T-cell (primary cell): ENCODE results near the gene RTN4RL1. TPM values are rescaled to one million over a fixed set of nuclear protein-coding genes. Genes with fewer than 3 reads are reported as not detected.

Experiments used
- ATAC-seq, 4 experiments: fragments of 200-7000 bp in 3 of 4; fragments of 150-1000 bp in 1 of 4; cut with Tn5 transposase; replicated peaks in 1 of 4; 1 replicate in 3 of 4; 2 replicates in 1 of 4; pipeline ENCODE4 v1.10.0; 2021; ENCODE audit warnings: moderate library complexity in 3 of 4, mild to moderate bottlenecking in 2 of 4, moderate number of reproducible peaks in 1 of 4
- CTCF ChIA-PET, 2 donors: fragments of 300-600 bp; sonication (Branson Sonifier 250); formaldehyde crosslinking; loops; one replicate each; lab custom pipeline; 2022; ENCODE audit warnings: antibody characterized with exemption in 2 of 2; lab: Charles Lee
- POLR2A ChIA-PET, 2 donors: fragments of 300-600 bp; sonication (Branson Sonifier 250); formaldehyde crosslinking; loops; one replicate each; lab custom pipeline; 2022; ENCODE audit warnings: antibody characterized with exemption in 2 of 2; lab: Charles Lee
- DNase-seq, 35 experiments: peaks; one replicate each; pipeline versions ENCODE4 v3.0.0 to v3.0.0-alpha.2; 2013 to 2023
- H3K27ac ChIP-seq: one replicate; pipeline ENCODE4 v1.5.1; 2013; ENCODE audit warnings: low read length
- H3K27me3 ChIP-seq, 2 experiments: replicated peaks in 1 of 2; 1 replicate in 1 of 2; 2 replicates in 1 of 2; pipeline versions ENCODE4 v1.6.1 to v1.7.0; 2013; ENCODE audit warnings: low read length in 1 of 2, mixed read lengths in 1 of 2; ENCODE audit not compliant: control insufficient read depth in 2 of 2, insufficient read depth in 2 of 2; ENCODE audit errors: extremely low read depth in 1 of 2
- H3K36me3 ChIP-seq, 2 donors: 1 replicate in 1 of 2; 2 replicates in 1 of 2; pipeline versions ENCODE4 v1.6.1 to v1.7.0; 2013; ENCODE audit warnings: low read length in 1 of 2; ENCODE audit not compliant: control insufficient read depth in 2 of 2, insufficient read depth in 1 of 2; ENCODE audit errors: extremely low read depth in 1 of 2
- H3K4me1 ChIP-seq, 2 experiments: 1 replicate in 1 of 2; 2 replicates in 1 of 2; pipeline versions ENCODE4 v1.6.1 to v1.7.0; 2013; ENCODE audit warnings: low read length in 2 of 2, mixed read lengths in 1 of 2; ENCODE audit not compliant: insufficient read depth in 2 of 2, control insufficient read depth in 1 of 2; ENCODE audit errors: extremely low read depth in 1 of 2
- H3K4me3 ChIP-seq, 2 donors: 1 replicate in 1 of 2; 2 replicates in 1 of 2; pipeline versions ENCODE4 v1.5.1 to v1.7.0; 2013; ENCODE audit warnings: mild to moderate bottlenecking in 2 of 2, low read length in 1 of 2, moderate library complexity in 1 of 2; ENCODE audit not compliant: control insufficient read depth in 1 of 2; ENCODE audit errors: extremely low read depth in 1 of 2
- H3K9me3 ChIP-seq: 2 replicates; pipeline ENCODE4 v1.7.0; 2013
- H3K27ac Mint-ChIP-seq, 2 donors: one replicate each; pipeline ENCODE4 v1.8.0; 2020 to 2021; ENCODE audit warnings: mild to moderate bottlenecking in 2 of 2, mixed read lengths in 2 of 2
- H3K27me3 Mint-ChIP-seq, 2 donors: one replicate each; pipeline ENCODE4 v1.8.0; 2021 to 2022; ENCODE audit warnings: mixed read lengths in 2 of 2
- H3K36me3 Mint-ChIP-seq: one replicate; pipeline ENCODE4 v1.8.0; 2021; ENCODE audit warnings: mixed read lengths
- H3K4me1 Mint-ChIP-seq, 3 donors: one replicate each; pipeline ENCODE4 v1.8.0; 2020 to 2022; ENCODE audit warnings: mixed read lengths in 3 of 3, mild to moderate bottlenecking in 1 of 3
- H3K4me3 Mint-ChIP-seq, 3 donors: one replicate each; pipeline ENCODE4 v1.8.0; 2020 to 2022; ENCODE audit warnings: mild to moderate bottlenecking in 3 of 3, mixed read lengths in 3 of 3, moderate library complexity in 3 of 3
- H3K9me3 Mint-ChIP-seq, 3 donors: one replicate each; pipeline ENCODE4 v1.8.0; 2020 to 2022; ENCODE audit warnings: mixed read lengths in 3 of 3
- WGBS: methylation state at CpG from one replicate; pipeline ENCODE4 v1.1.5; 2013; ENCODE audit warnings: missing lambda C conversion rate; ENCODE audit not compliant: insufficient coverage; 5-methylcytosine and 5-hydroxymethylcytosine counted together
- total RNA-seq, 35 experiments: library from RNA in 6 of 35; stranded (reverse) in 6 of 35; fragments of 120-200 nt in 1 of 35; gene quantifications; one replicate each; pipeline versions ENCODE4 v1.2.1 to v1.2.4 and lab custom pipeline; 2013 to 2026

Gene RTN4RL1
- total RNA-seq, 5 donors from 2014 or later (not counting 1 experiment from before 2014, with no cell fraction given), result 0.43 to 1.1 (median 0.63) TPM

GRCh38 chr17:2057175-2057759 lies 32.1 kb upstream of the RTN4RL1 start:
- H3K4me3 Mint-ChIP-seq, result no peak overlapping the region
- CTCF ChIA-PET, result interaction anchor here (0.6 to 5.1 kb wide), 3 partner anchors 12 to 239 kb away, joined by 3 to 58 read pairs (median 9); no protein-coding TSS in a partner anchor
- peaks cover 14 to 48% of the 10 kb centered on the region in 2 experiments for H3K4me1 ChIP-seq

DNA sequence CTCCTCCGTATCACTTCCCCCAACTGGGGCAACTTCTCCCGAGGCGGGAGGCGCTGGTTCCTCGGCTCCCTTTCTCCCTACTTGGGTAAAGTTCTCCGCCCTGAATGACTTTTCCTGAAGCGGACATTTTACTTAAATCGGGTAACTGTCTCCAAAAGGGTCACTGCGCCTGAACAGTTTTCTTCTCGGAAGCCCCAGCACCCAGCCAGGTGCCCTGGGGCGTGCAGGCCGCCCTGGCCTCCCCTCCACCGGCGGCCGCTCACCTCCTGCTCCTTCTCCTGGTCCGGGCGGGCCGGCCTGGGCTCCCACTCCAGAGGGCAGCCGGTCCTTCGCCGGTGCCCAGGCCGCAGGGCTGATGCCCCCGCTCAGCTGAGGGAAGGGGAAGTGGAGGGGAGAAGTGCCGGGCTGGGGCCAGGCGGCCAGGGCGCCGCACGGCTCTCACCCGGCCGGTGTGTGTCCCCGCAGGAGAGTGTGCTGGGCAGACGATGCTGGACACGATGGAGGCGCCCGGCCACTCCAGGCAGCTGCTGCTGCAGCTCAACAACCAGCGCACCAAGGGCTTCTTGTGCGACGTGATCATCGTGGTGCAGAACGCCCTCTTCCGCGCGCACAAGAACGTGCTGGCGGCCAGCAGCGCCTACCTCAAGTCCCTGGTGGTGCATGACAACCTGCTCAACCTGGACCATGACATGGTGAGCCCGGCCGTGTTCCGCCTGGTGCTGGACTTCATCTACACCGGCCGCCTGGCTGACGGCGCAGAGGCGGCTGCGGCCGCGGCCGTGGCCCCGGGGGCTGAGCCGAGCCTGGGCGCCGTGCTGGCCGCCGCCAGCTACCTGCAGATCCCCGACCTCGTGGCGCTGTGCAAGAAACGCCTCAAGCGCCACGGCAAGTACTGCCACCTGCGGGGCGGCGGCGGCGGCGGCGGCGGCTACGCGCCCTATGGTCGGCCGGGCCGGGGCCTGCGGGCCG lies 31.4 kb upstream of the RTN4RL1 start:
- DNase-seq (peak in 29 of 35 experiments; percentile 32 to 76 (median 49)), ATAC-seq (peak; percentile 7 to 31 (median 22))
- ChIA-PET CTCF (interaction anchor here (0.6 to 5.1 kb wide), 6 partner anchors 167 to 238 kb away, joined by 3 to 58 read pairs (median 7); no protein-coding TSS in a partner anchor), POLR2A (interaction anchor here in 1 of 2 donors (1.1 kb wide), 1 partner anchor 203 kb away, joined by 4 read pairs; no protein-coding TSS in a partner anchor)
- Mint-ChIP-seq H3K36me3 (peaks cover 13% of the 10 kb centered on the region), H3K4me1 (peaks cover 21 to 30% (median 24%) of the 10 kb centered on the region in 3 donors), H3K27me3 (peaks cover 7 to 9% of the 10 kb centered on the region in 2 donors), H3K27ac (peak overlapping the region in 1 of 2 donors; percentile 27), H3K4me3 (peak overlapping the region; percentile 63 to 77 (median 66)), H3K9me3 (no peaks in the 10 kb centered on the region)
- Histone ChIP-seq H3K4me1 (peaks cover 14 to 56% of the 10 kb centered on the region in 2 experiments), H3K9me3 (no peaks in the 10 kb centered on the region), H3K27ac (no peak overlapping the region), H3K27me3 (peaks cover 2 to 48% of the 10 kb centered on the region in 2 experiments), H3K4me3 (peak overlapping the region; percentile 26 to 66), H3K36me3 (peaks cover 4 to 7% of the 10 kb centered on the region in 2 donors)
- 14% methylated on average over 78 of the region's 85 CpGs for WGBS

More at GRCh38 chr17:2057175-2057759, 32.1 kb upstream of the RTN4RL1 start:
- Mint-ChIP-seq H3K27ac (no peak overlapping the region), H3K27me3 (peaks cover 7 to 13% of the 10 kb centered on the region in 2 donors), H3K4me1 (peaks cover 13 to 23% (median 17%) of the 10 kb centered on the region in 3 donors), H3K36me3 (peaks cover 21% of the 10 kb centered on the region), H3K9me3 (no peaks in the 10 kb centered on the region)
- POLR2A ChIA-PET, result no interaction called here
- Histone ChIP-seq H3K27ac (no peak overlapping the region), H3K4me3 (peak overlapping the region in 1 of 2 donors; percentile 38), H3K27me3 (peaks cover 2 to 41% of the 10 kb centered on the region in 2 experiments), H3K36me3 (peaks cover 4 to 8% of the 10 kb centered on the region in 2 donors), H3K9me3 (no peaks in the 10 kb centered on the region)
- 25% methylated on average over 81 of the region's 81 CpGs for WGBS
- ATAC-seq, result no peak
- DNase-seq, result no peak

DNA sequence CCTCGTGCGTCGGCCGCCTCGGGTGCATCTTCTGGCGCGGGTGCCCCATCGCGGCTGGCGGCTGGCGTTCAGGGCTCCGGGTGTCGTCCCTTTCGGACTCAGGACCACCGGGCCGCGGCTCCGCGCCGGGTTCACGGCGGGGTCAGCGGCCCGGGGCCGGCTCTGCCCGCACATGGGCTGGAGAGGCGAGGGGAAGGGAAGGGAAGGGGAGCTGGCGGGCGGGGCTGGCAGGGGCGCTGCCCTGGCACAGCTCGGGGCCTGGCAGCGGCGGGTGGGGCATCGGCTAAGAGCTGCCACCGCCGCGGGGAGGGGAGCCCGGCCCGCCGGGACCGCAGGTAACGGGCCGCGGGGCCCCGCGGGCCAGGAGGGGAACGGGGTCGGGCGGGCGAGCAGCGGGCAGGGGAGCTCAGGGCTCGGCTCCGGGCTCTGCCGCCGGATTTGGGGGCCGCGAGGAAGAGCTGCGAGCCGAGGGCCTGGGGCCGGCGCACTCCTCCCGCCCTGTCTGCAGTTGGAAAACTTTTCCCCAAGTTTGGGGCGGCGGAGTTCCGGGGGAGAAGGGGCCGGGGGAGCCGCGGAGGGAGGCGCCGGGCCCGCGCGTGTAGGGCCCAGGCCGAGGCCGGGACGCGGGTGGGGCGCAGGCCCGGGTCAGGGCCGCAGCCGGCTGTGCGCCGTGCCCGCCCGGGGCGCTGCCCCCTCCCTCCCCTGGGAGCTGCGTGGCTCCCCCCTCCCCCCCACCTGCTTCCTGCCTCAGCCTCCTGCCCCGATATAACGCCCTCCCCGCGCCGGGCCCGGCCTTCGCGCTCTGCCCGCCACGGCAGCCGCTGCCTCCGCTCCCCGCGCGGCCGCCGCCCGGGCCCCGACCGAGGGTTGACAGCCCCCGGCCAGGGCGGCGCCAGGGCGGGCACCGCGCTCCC lies 30.4 kb upstream of the RTN4RL1 start:
- peaks cover 7 to 9% of the 10 kb centered on the region in 2 donors for H3K27me3 Mint-ChIP-seq
- peak in 2 of 4 experiments; percentile 4 to 5 for ATAC-seq
- H3K9me3 ChIP-seq, result no peaks in the 10 kb centered on the region
- POLR2A ChIA-PET, result interaction anchor here in 1 of 2 donors (1.1 kb wide), 1 partner anchor 204 kb away, joined by 4 read pairs; no protein-coding TSS in a partner anchor
- peaks cover 22 to 30% (median 24%) of the 10 kb centered on the region in 3 donors for H3K4me1 Mint-ChIP-seq
- under 1% methylated on average over 97 of the region's 113 CpGs for WGBS
- H3K36me3 Mint-ChIP-seq, result peaks cover 6% of the 10 kb centered on the region
- no peak overlapping the region for H3K27ac Mint-ChIP-seq
- CTCF ChIA-PET, result interaction anchor here (0.6 to 5.1 kb wide), 10 partner anchors 68 to 266 kb away, joined by 3 to 58 read pairs (median 5); no protein-coding TSS in a partner anchor
- H3K9me3 Mint-ChIP-seq, result no peaks in the 10 kb centered on the region
- peaks cover 14 to 65% of the 10 kb centered on the region in 2 experiments for H3K4me1 ChIP-seq
- peak in 8 of 35 experiments; percentile 23 to 65 (median 38) for DNase-seq
- no peaks in the 10 kb centered on the region for H3K36me3 ChIP-seq
- H3K4me3 ChIP-seq, result peak overlapping the region; percentile 26 to 66
- H3K27ac ChIP-seq, result no peak overlapping the region
- H3K4me3 Mint-ChIP-seq, result peak overlapping the region in 2 of 3 donors; percentile 9 to 79
- H3K27me3 ChIP-seq, result peaks cover 2 to 46% of the 10 kb centered on the region in 2 experiments

- WGBS, result under 1% methylated on average over 54 of the region's 72 CpGs
- peak within 1 kb of the TSS; percentile 47 to 58 for H3K4me3 ChIP-seq
- Mint-ChIP-seq H3K4me1 (peaks cover 20 to 27% (median 24%) of the 10 kb centered on the region in 3 donors), H3K27me3 (peaks cover 4 to 5% of the 10 kb centered on the region in 2 donors), H3K4me3 (peak within 1 kb of the TSS; percentile 76 to 79 (median 76)), H3K36me3 (no peaks in the 10 kb centered on the region), H3K27ac (peak within 1 kb of the TSS; percentile 65 to 69), H3K9me3 (no peaks in the 10 kb centered on the region)
- peak; percentile 56 to 60 (median 58) for ATAC-seq
- DNase-seq, result peak; percentile 51 to 88 (median 73)
- no peaks in the 10 kb centered on the region for H3K36me3 ChIP-seq
- peak within 1 kb of the TSS; percentile 76 for H3K27ac ChIP-seq
- H3K4me1 ChIP-seq, result peaks cover 14 to 66% of the 10 kb centered on the region in 2 experiments
- ChIA-PET CTCF (interaction anchor here (0.6 to 5.1 kb wide), 12 partner anchors 69 to 299 kb away, joined by 3 to 58 read pairs (median 4); no protein-coding TSS in a partner anchor), POLR2A (interaction anchor here in 1 of 2 donors (0.8 kb wide), 1 partner anchor 204 kb away, joined by 3 read pairs; no protein-coding TSS in a partner anchor)
- no peaks in the 10 kb centered on the region for H3K9me3 ChIP-seq
- peaks cover 2 to 39% of the 10 kb centered on the region in 2 experiments for H3K27me3 ChIP-seq
These were observed 29.6 kb upstream of the RTN4RL1 start, which contains the start of gene HIC1 for GRCh38 chr17:2054512-2055291. TSS of gene HIC1 (plus strand) at chr17:2055103. CDS start at chr17:2056691, 1,588 bp downstream.

- H3K9me3 Mint-ChIP-seq, result no peaks in the 10 kb centered on the region
- H3K27ac ChIP-seq, result peak overlapping the region; percentile 76
- WGBS, result under 1% methylated on average over 14 of the region's 16 CpGs
- peaks cover 2 to 38% of the 10 kb centered on the region in 2 experiments for H3K27me3 ChIP-seq
- H3K36me3 Mint-ChIP-seq, result no peaks in the 10 kb centered on the region
- H3K4me1 Mint-ChIP-seq, result peaks cover 16 to 26% (median 23%) of the 10 kb centered on the region in 3 donors
- CTCF ChIA-PET, result interaction anchor here (0.6 to 5.1 kb wide), 9 partner anchors 69 to 299 kb away, joined by 3 to 58 read pairs (median 5); no protein-coding TSS in a partner anchor
- H3K36me3 ChIP-seq, result no peaks in the 10 kb centered on the region
- H3K27me3 Mint-ChIP-seq, result peaks cover 0 to 2% of the 10 kb centered on the region in 2 donors
- ATAC-seq (no peak), DNase-seq (peak in 1 of 35 experiments; percentile 64)
- H3K4me3 ChIP-seq, result peak overlapping the region; percentile 47 to 58
- H3K4me3 Mint-ChIP-seq, result peak overlapping the region; percentile 76 to 79 (median 76)
- POLR2A ChIA-PET, result interaction anchor here in 1 of 2 donors (0.8 kb wide), 1 partner anchor 205 kb away, joined by 3 read pairs; no protein-coding TSS in a partner anchor
- peak overlapping the region; percentile 65 to 69 for H3K27ac Mint-ChIP-seq
- no peaks in the 10 kb centered on the region for H3K9me3 ChIP-seq
- peaks cover 17 to 67% of the 10 kb centered on the region in 2 experiments for H3K4me1 ChIP-seq
These were observed 29.1 kb upstream of the RTN4RL1 start for GRCh38 chr17:2054262-2054511.
